IMR-90 (cell line): ENCODE measurements around the gene GPR157. TPM values are rescaled to one million over a fixed set of nuclear protein-coding genes. Genes with fewer than 3 reads are reported as not detected.

ENCODE experiments used
- microRNA-seq, 2 experiments: library from miRNA; stranded (forward) in 1 of 2; unstranded in 1 of 2; fragments of 10-50 nt in 1 of 2; fragments of <30 nt in 1 of 2; gene quantifications in 1 of 2; microRNA quantifications in 1 of 2; one replicate each; pipeline versions ENCODE3 to v1.1.0; 2013 to 2020; ENCODE audit not compliant: insufficient read depth in 1 of 2, insufficient read length in 1 of 2, unreplicated experiment in 1 of 2
- polyA plus RNA-seq, 3 experiments: library from polyadenylated mRNA; depleted of rRNA; stranded (reverse); fragments of >200 nt; gene quantifications; 2 replicates each; pipeline ENCODE4 v1.2.3, GENCODE V29; 2012; ENCODE audit warnings: low replicate concordance in 1 of 3
- small RNA-seq, 5 experiments: library from RNA; depleted of rRNA; stranded (forward); fragments of <200 nt; gene quantifications; one replicate each; pipeline ENCODE3, GENCODE V24; 2012
- total RNA-seq: library from RNA; depleted of rRNA; stranded (reverse); fragments of >200 nt; gene quantifications from 2 replicates; pipeline ENCODE4 v1.2.3, GENCODE V29; 2012; rRNA removed

The GPR157 gene
- total and polyA plus RNA-seq, 2 of the 4 experiments (the other 2 are of a cell fraction) = 1.8 to 2.7 TPM

Small RNAs within 50 kb of the gene (microRNA-seq; reads per million reads assigned to microRNA genes)
- not detected for gene RF00424 (ENCODE audit: insufficient read depth, insufficient read length)

Small RNAs within 50 kb of the gene (small RNA-seq; reads per million reads assigned to genes)
- gene RF00424 = 0 reads per million in 5 experiments

Other genes starting within 250 kb of the GPR157 start
- gene CA6, start 183.2 kb downstream of the GPR157 start, total RNA-seq = not detected in 2 replicates
- gene CA6, start 183.2 kb downstream of the GPR157 start, polyA plus RNA-seq (2012; rRNA removed) = not detected in 2 replicates
- not detected in 2 replicates for gene SLC2A7, start 102.7 kb downstream of the GPR157 start, total RNA-seq
- not detected in 2 replicates for gene SLC2A7, start 102.7 kb downstream of the GPR157 start, polyA plus RNA-seq (2012; rRNA removed)
- 0.18 TPM in 1 of 2 replicates, not detected in the other for gene SLC2A5, start 59.5 kb downstream of the GPR157 start, total RNA-seq
- gene SLC2A5, start 59.5 kb downstream of the GPR157 start, polyA plus RNA-seq (2012; rRNA removed) = 0.03 TPM in 1 of 2 replicates, not detected in the other
- 8.3 and 9.3 TPM in 2 replicates for gene H6PD, start 105.7 kb upstream of the GPR157 start, total RNA-seq
- gene H6PD, start 105.7 kb upstream of the GPR157 start, polyA plus RNA-seq (2012; rRNA removed) = 22.1 and 22.7 TPM in 2 replicates
- 15.0 and 16.7 TPM in 2 replicates for gene SPSB1, start 163.8 kb upstream of the GPR157 start, total RNA-seq
- 17.6 and 19.8 TPM in 2 replicates for gene SPSB1, start 163.8 kb upstream of the GPR157 start, polyA plus RNA-seq (2012; rRNA removed)